Naive thymus-derived CD4-positive, alpha-beta T cell (primary cell): ENCODE data around the gene CYP2S1. TPM values are rescaled to one million over a fixed set of nuclear protein-coding genes. Genes with fewer than 3 reads are reported as not detected.
"Not testable (repeated sequence)": the region's sequence is repeated elsewhere in the genome, so short reads cannot be mapped to it uniquely, and the experiment has no call there.

Experiments used
- ATAC-seq: fragments of 150-1000 bp; cut with Tn5 transposase; 2 replicates; pipeline ENCODE4 v1.10.0; 2021; ENCODE audit warnings: mild to moderate bottlenecking, moderate library complexity
- CTCF ChIA-PET: fragments of 350-600 bp; sonication (Branson Sonifier 250); formaldehyde crosslinking; loops from one replicate; lab custom pipeline; 2021; ENCODE audit warnings: antibody characterized with exemption; lab: Charles Lee
- POLR2A ChIA-PET: fragments of 350-600 bp; sonication (Branson Sonifier 250); formaldehyde crosslinking; loops from one replicate; lab custom pipeline; 2021; ENCODE audit warnings: antibody characterized with exemption, inconsistent platforms; lab: Charles Lee
- DNase-seq, 9 donors: peaks; one replicate each; pipeline versions ENCODE4 v3.0.0 to v3.0.0-alpha.2; 2020 to 2022; ENCODE audit warnings: mixed read lengths in 1 of 9
- H3K27ac ChIP-seq: one replicate; pipeline ENCODE4 v1.7.0; 2013; ENCODE audit warnings: mild to moderate bottlenecking, low read depth, low read length, moderate library complexity
- H3K27me3 ChIP-seq, 2 donors: one replicate each; pipeline ENCODE4 v1.7.0; 2013; ENCODE audit warnings: low read length in 2 of 2, mild to moderate bottlenecking in 2 of 2, moderate library complexity in 2 of 2; ENCODE audit not compliant: control insufficient read depth in 2 of 2, insufficient read depth in 2 of 2
- H3K36me3 ChIP-seq, 3 experiments: 1 replicate in 2 of 3; 2 replicates in 1 of 3; pipeline ENCODE4 v1.7.0; 2013; ENCODE audit warnings: low read length in 3 of 3, mild to moderate bottlenecking in 3 of 3, moderate library complexity in 1 of 3; ENCODE audit not compliant: insufficient read depth in 3 of 3, control insufficient read depth in 2 of 3
- H3K4me1 ChIP-seq, 2 donors: one replicate each; pipeline ENCODE4 v1.7.0; 2013; ENCODE audit warnings: low read length in 2 of 2, mild to moderate bottlenecking in 2 of 2, moderate library complexity in 1 of 2; ENCODE audit not compliant: control insufficient read depth in 2 of 2, insufficient read depth in 2 of 2
- H3K4me3 ChIP-seq: 2 replicates; pipeline ENCODE4 v1.7.0; 2013; ENCODE audit warnings: mild to moderate bottlenecking, low read length
- H3K9me3 ChIP-seq, 3 experiments: 1 replicate in 2 of 3; 2 replicates in 1 of 3; pipeline ENCODE4 v1.7.0; 2013; ENCODE audit warnings: low read length in 3 of 3; ENCODE audit not compliant: control insufficient read depth in 2 of 3
- H3K27ac Mint-ChIP-seq, 9 donors: one replicate each; pipeline ENCODE4 v1.8.0; 2020 to 2022; ENCODE audit warnings: mixed read lengths in 9 of 9, mild to moderate bottlenecking in 8 of 9, moderate library complexity in 5 of 9, inconsistent platforms in 2 of 9
- H3K27me3 Mint-ChIP-seq, 5 donors: one replicate each; pipeline ENCODE4 v1.8.0; 2021 to 2022; ENCODE audit warnings: mixed read lengths in 5 of 5, mild to moderate bottlenecking in 1 of 5
- H3K36me3 Mint-ChIP-seq, 5 donors: one replicate each; pipeline ENCODE4 v1.8.0; 2020 to 2022; ENCODE audit warnings: mixed read lengths in 5 of 5, mild to moderate bottlenecking in 3 of 5, inconsistent platforms in 1 of 5
- H3K4me1 Mint-ChIP-seq, 7 donors: one replicate each; pipeline ENCODE4 v1.8.0; 2020 to 2022; ENCODE audit warnings: mixed read lengths in 7 of 7, mild to moderate bottlenecking in 3 of 7, inconsistent platforms in 1 of 7
- H3K4me3 Mint-ChIP-seq, 10 donors: one replicate each; pipeline ENCODE4 v1.8.0; 2020 to 2022; ENCODE audit warnings: mild to moderate bottlenecking in 10 of 10, mixed read lengths in 10 of 10, moderate library complexity in 6 of 10, inconsistent platforms in 2 of 10
- H3K9me3 Mint-ChIP-seq, 11 donors: one replicate each; pipeline ENCODE4 v1.8.0; 2020 to 2022; ENCODE audit warnings: mixed read lengths in 11 of 11, mild to moderate bottlenecking in 4 of 11, inconsistent platforms in 1 of 11, moderate library complexity in 1 of 11
- intact Hi-C, 2 donors: fragments of 100-400 bp; cut with micrococcal nuclease; formaldehyde crosslinking; loops; one replicate each; pipeline ENCODE4 v1.15.1; 2023
- polyA plus RNA-seq, 2 donors: library from polyadenylated mRNA; unstranded; fragments of 300-500 nt; fragmentation: Illumina TruSeq; gene quantifications; one replicate each; pipeline ENCODE4 v1.2.3, GENCODE V29; 2021
- total RNA-seq, 6 experiments: library from RNA in 5 of 6; stranded (reverse) in 5 of 6; gene quantifications; 1 replicate in 5 of 6; 2 replicates in 1 of 6; pipeline ENCODE4 v1.2.3 and lab custom pipeline; 2021 to 2026

Gene CYP2S1
- total RNA-seq (1 to 10 TPM in 2 of 5 experiments, under 1 TPM in 3; 0.24 to 4.1 (median 0.74) TPM), polyA plus RNA-seq (not detected), total RNA-seq (lab: John Stamatoyannopoulos, UW) (not detected)

GRCh38 chr19:41192574-41193429 is at the start of gene CYP2S1:
TSS of gene CYP2S1 (plus strand) at chr19:41193219. CDS start at chr19:41193265, 46 bp downstream.
- intact Hi-C loops: no loop called here
- H3K27me3 ChIP-seq: peaks cover 0 to 12% of the 10 kb centered on the region in 2 donors
- H3K4me1 ChIP-seq: peaks cover 0 to 13% of the 10 kb centered on the region in 2 donors
- CTCF ChIA-PET: no interaction called here
- H3K9me3 ChIP-seq: no peaks in the 10 kb centered on the region
- Mint-ChIP-seq H3K9me3 (no peaks in the 10 kb centered on the region), H3K36me3 (peaks cover 0 to 1% (median 0%) of the 10 kb centered on the region in 5 donors), H3K4me3 (peak within 1 kb of the TSS in 9 of 10 donors; percentile 30 to 76 (median 60)), H3K27ac (peak within 1 kb of the TSS in 1 of 9 donors; percentile 30), H3K27me3 (peaks cover 36 to 47% (median 39%) of the 10 kb centered on the region in 5 donors), H3K4me1 (peaks cover 15 to 18% (median 17%) of the 10 kb centered on the region in 7 donors)
- H3K4me3 ChIP-seq: no peak within 1 kb of the TSS
- POLR2A ChIA-PET: interaction anchor here (0.7 to 1.1 kb wide), 2 partner anchors 59 to 81 kb away, joined by 3 read pairs; no protein-coding TSS in a partner anchor
- DNase-seq (peak in 4 of 9 donors; percentile 16 to 42 (median 18)), ATAC-seq (peak; percentile 59)
- H3K27ac ChIP-seq: no peak within 1 kb of the TSS
- no peaks in the 10 kb centered on the region for H3K36me3 ChIP-seq

GRCh38 chr19:41144403-41144802 is 48.6 kb upstream of the CYP2S1 start:
- ChIA-PET CTCF (interaction anchor here (0.6 to 2.0 kb wide), 20 partner anchors 11 to 573 kb away, joined by 3 to 11 read pairs (median 4); no protein-coding TSS in a partner anchor), POLR2A (interaction anchor here (0.6 to 0.7 kb wide), 2 partner anchors 198 to 481 kb away, joined by 3 read pairs; no protein-coding TSS in a partner anchor)
- Histone ChIP-seq H3K27ac (no peak overlapping the region), H3K4me3 (no peak overlapping the region), H3K4me1 (no peaks in the 10 kb centered on the region), H3K27me3 (no peaks in the 10 kb centered on the region), H3K36me3 (no peaks in the 10 kb centered on the region), H3K9me3 (no peaks in the 10 kb centered on the region)
- ATAC-seq (peak; percentile 96), DNase-seq (peak; percentile 68 to 88 (median 84))
- peak overlapping the region in 4 of 9 donors; percentile 44 to 78 (median 58) for H3K27ac Mint-ChIP-seq
- H3K4me1 Mint-ChIP-seq: peaks cover 0 to 3% (median 0%) of the 10 kb centered on the region in 7 donors
- H3K9me3 Mint-ChIP-seq: peaks cover 0 to 1% (median 0%) of the 10 kb centered on the region in 11 donors
- no peak overlapping the region for H3K4me3 Mint-ChIP-seq
- intact Hi-C loops: loop anchor here (1.0 to 2.0 kb wide), 8 partner anchors 17 to 482 kb away; no protein-coding TSS in a partner anchor
- no peaks in the 10 kb centered on the region for H3K36me3 Mint-ChIP-seq
- H3K27me3 Mint-ChIP-seq: peaks cover 0 to 29% (median 15%) of the 10 kb centered on the region in 5 donors

GRCh38 chr19:41149831-41150230 is 43.2 kb upstream of the CYP2S1 start:
- intact Hi-C loops: no loop called here
- CTCF ChIA-PET: interaction anchor here (0.6 to 1.0 kb wide), 2 partner anchors 10 to 175 kb away, joined by 3 read pairs; no protein-coding TSS in a partner anchor

GRCh38 chr19:41150986-41151385 is 42.0 kb upstream of the CYP2S1 start:
- H3K4me1 Mint-ChIP-seq, ATAC-seq, DNase-seq, H3K36me3 ChIP-seq, H3K4me1 ChIP-seq, H3K27ac ChIP-seq, H3K4me3 ChIP-seq, H3K4me3 Mint-ChIP-seq, H3K27me3 ChIP-seq, H3K9me3 ChIP-seq, H3K36me3 Mint-ChIP-seq, H3K9me3 Mint-ChIP-seq, intact Hi-C loops, H3K27ac Mint-ChIP-seq: not testable (repeated sequence)
- ChIA-PET POLR2A (interaction anchor here (0.7 kb wide), 1 partner anchor 757 kb away, joined by 3 read pairs; no protein-coding TSS in a partner anchor), CTCF (interaction anchor here (0.7 kb wide), 1 partner anchor 393 kb away, joined by 4 read pairs; no protein-coding TSS in a partner anchor)
- peaks cover 0 to 18% (median 14%) of the 10 kb centered on the region in 5 donors for H3K27me3 Mint-ChIP-seq

More at GRCh38 chr19:41149831-41150230, 43.2 kb upstream of the CYP2S1 start:
- Mint-ChIP-seq H3K27me3 (peaks cover 0 to 21% (median 15%) of the 10 kb centered on the region in 5 donors), H3K27ac (no peak overlapping the region), H3K4me3 (no peak overlapping the region), H3K9me3 (peaks cover 0 to 1% (median 0%) of the 10 kb centered on the region in 11 donors), H3K36me3 (no peaks in the 10 kb centered on the region), H3K4me1 (no peaks in the 10 kb centered on the region)
- POLR2A ChIA-PET: no interaction called here
- Histone ChIP-seq H3K9me3 (no peaks in the 10 kb centered on the region), H3K27ac (no peak overlapping the region), H3K4me1 (no peaks in the 10 kb centered on the region), H3K36me3 (no peaks in the 10 kb centered on the region), H3K27me3 (no peaks in the 10 kb centered on the region), H3K4me3 (no peak overlapping the region)
- ATAC-seq (no peak), DNase-seq (no peak)

GRCh38 chr19:41154060-41154459 is 39.0 kb upstream of the CYP2S1 start:
- Histone ChIP-seq H3K27me3 (no peaks in the 10 kb centered on the region), H3K36me3 (no peaks in the 10 kb centered on the region), H3K9me3 (no peaks in the 10 kb centered on the region), H3K4me1 (no peaks in the 10 kb centered on the region), H3K27ac (no peak overlapping the region), H3K4me3 (no peak overlapping the region)
- intact Hi-C loops: no loop called here
- ATAC-seq (no peak), DNase-seq (no peak)
- Mint-ChIP-seq H3K27ac (no peak overlapping the region), H3K4me1 (no peaks in the 10 kb centered on the region), H3K4me3 (no peak overlapping the region), H3K36me3 (no peaks in the 10 kb centered on the region), H3K27me3 (peaks cover 0 to 16% (median 0%) of the 10 kb centered on the region in 5 donors), H3K9me3 (peaks cover 0 to 6% (median 0%) of the 10 kb centered on the region in 11 donors)
- CTCF ChIA-PET: interaction anchor here (0.7 kb wide), 1 partner anchor 442 kb away, joined by 3 read pairs; no protein-coding TSS in a partner anchor
- POLR2A ChIA-PET: interaction anchor here (0.7 kb wide), 1 partner anchor 862 kb away, joined by 3 read pairs; no protein-coding TSS in a partner anchor

GRCh38 chr19:41156207-41156606 is 36.8 kb upstream of the CYP2S1 start:
- no peak for ATAC-seq
- ChIA-PET POLR2A (no interaction called here), CTCF (interaction anchor here (0.7 kb wide), 1 partner anchor 423 kb away, joined by 3 read pairs; no protein-coding TSS in a partner anchor)
- Mint-ChIP-seq H3K27ac (no peak overlapping the region), H3K4me1 (peaks cover 0 to 2% (median 0%) of the 10 kb centered on the region in 7 donors), H3K27me3 (peaks cover 0 to 14% (median 0%) of the 10 kb centered on the region in 5 donors), H3K36me3 (no peaks in the 10 kb centered on the region), H3K9me3 (peaks cover 0 to 6% (median 0%) of the 10 kb centered on the region in 11 donors), H3K4me3 (no peak overlapping the region)
- Histone ChIP-seq H3K27me3 (no peaks in the 10 kb centered on the region), H3K4me3 (no peak overlapping the region), H3K36me3 (no peaks in the 10 kb centered on the region), H3K27ac (no peak overlapping the region), H3K4me1 (no peaks in the 10 kb centered on the region), H3K9me3 (no peaks in the 10 kb centered on the region)
- intact Hi-C loops: no loop called here
- DNase-seq: no peak
